Measurements from ENCODE around the gene DET1. TPM values are rescaled to one million over a fixed set of nuclear protein-coding genes. Genes with fewer than 3 reads are reported as not detected.

The DET1 gene
- total RNA-seq, 2 donors from 2014 or later = 1.9 to 3.6 TPM

DNA sequence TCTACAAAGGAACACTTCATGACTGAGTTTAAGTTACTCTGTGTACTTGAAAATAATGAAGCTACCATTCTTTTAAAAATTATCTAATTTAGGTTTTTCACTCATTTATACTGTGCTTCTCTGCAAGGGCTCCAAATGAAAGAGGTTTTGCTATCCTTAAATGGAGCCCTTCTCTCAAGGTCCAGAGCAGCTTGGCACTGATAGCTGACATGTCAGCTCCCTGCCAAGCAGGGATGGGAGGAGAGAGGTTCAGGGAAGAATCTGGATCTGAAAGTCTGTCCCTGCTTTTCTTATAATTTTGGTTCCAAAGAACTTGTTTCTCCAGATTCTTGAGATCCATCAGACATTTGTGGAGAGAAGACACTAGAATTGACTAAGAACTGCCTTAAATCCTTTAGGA is 39.9 kb downstream of the DET1 start:
- H3K4me1 Mint-ChIP-seq = no peaks in the 10 kb centered on the region
- no peak for DNase-seq
- no peak overlapping the region for H3K4me3 Mint-ChIP-seq
- H3K27me3 Mint-ChIP-seq = no peaks in the 10 kb centered on the region
- no peak for ATAC-seq
- no peaks in the 10 kb centered on the region for H3K9me3 ChIP-seq (ENCODE audit: control insufficient read depth, low read length, poor library complexity, severe bottlenecking)
- no peak overlapping the region for H3K27ac Mint-ChIP-seq
- H3K36me3 Mint-ChIP-seq (ENCODE audit: low read depth) = peaks cover 30% of the 10 kb centered on the region

DNA sequence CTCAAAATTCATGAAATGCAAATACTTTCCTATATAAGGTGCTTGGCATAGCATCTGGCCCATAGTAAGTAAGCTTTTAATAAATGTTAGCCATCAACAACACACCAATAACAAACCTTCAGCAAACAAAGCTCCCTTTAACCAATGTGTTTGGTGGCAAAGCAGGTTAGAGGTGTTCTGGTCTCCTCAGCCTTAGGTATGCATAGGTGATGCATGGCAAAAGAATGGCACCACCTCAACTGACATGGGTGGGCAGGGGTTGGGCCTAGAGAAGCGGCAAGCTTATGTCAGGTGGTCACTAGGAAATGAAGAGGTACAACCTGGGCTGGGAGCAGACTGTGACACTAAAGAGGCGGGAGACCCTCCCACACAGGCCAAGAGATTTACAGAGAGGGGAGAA is 40.8 kb downstream of the DET1 start:
- no peaks in the 10 kb centered on the region for H3K27me3 Mint-ChIP-seq
- no peak for DNase-seq
- no peak for ATAC-seq
- H3K4me3 Mint-ChIP-seq = no peak overlapping the region
- no peaks in the 10 kb centered on the region for H3K9me3 ChIP-seq (ENCODE audit: control insufficient read depth, low read length, poor library complexity, severe bottlenecking)
- peaks cover 23% of the 10 kb centered on the region for H3K36me3 Mint-ChIP-seq (ENCODE audit: low read depth)
- no peaks in the 10 kb centered on the region for H3K4me1 Mint-ChIP-seq
- H3K27ac Mint-ChIP-seq = no peak overlapping the region

DNA sequence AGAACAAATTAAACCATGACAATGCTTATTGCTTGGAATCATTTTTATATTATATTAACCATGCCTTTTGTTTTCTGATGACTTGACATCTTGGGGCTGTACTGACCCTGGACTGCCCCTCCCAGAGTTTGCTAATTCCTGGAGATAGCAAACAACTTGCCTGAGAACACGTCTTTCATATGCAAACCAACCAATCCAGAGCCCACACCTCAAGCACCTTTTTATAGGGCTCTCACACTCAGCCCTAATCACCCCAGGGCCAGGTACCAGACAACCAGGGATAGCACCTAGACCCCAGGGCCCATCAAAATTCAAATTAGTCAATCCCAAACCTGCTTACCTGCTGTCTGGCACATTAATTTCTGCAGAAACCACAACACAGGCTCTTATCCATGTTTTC is 42.0 kb downstream of the DET1 start:
- Mint-ChIP-seq H3K27ac (no peak overlapping the region), H3K27me3 (no peaks in the 10 kb centered on the region), H3K4me1 (no peaks in the 10 kb centered on the region), H3K36me3 (ENCODE audit: low read depth) (peaks cover 16% of the 10 kb centered on the region), H3K4me3 (no peak overlapping the region)
- DNase-seq (no peak), ATAC-seq (no peak)
- H3K9me3 ChIP-seq (ENCODE audit: control insufficient read depth, low read length, poor library complexity, severe bottlenecking) = no peaks in the 10 kb centered on the region

GRCh38 chr15:88498996-88499395 is 47.5 kb downstream of the DET1 start:
- Mint-ChIP-seq H3K27me3 (no peaks in the 10 kb centered on the region), H3K36me3 (ENCODE audit: low read depth) (peaks cover 3% of the 10 kb centered on the region), H3K27ac (no peak overlapping the region), H3K4me1 (peaks cover 3% of the 10 kb centered on the region), H3K4me3 (no peak overlapping the region)
- H3K9me3 ChIP-seq (ENCODE audit: control insufficient read depth, low read length, poor library complexity, severe bottlenecking) = no peaks in the 10 kb centered on the region
- DNase-seq = no peak
- no peak for ATAC-seq

GRCh38 chr15:88497109-88497765 is 49.2 kb downstream of the DET1 start:
- H3K27ac Mint-ChIP-seq = no peak overlapping the region
- no peak for ATAC-seq
- H3K4me1 Mint-ChIP-seq = peaks cover 3% of the 10 kb centered on the region
- peaks cover 3% of the 10 kb centered on the region for H3K36me3 Mint-ChIP-seq (ENCODE audit: low read depth)
- H3K9me3 ChIP-seq (ENCODE audit: control insufficient read depth, low read length, poor library complexity, severe bottlenecking) = no peaks in the 10 kb centered on the region
- DNase-seq = no peak
- no peak overlapping the region for H3K4me3 Mint-ChIP-seq
- H3K27me3 Mint-ChIP-seq = no peaks in the 10 kb centered on the region

DNA sequence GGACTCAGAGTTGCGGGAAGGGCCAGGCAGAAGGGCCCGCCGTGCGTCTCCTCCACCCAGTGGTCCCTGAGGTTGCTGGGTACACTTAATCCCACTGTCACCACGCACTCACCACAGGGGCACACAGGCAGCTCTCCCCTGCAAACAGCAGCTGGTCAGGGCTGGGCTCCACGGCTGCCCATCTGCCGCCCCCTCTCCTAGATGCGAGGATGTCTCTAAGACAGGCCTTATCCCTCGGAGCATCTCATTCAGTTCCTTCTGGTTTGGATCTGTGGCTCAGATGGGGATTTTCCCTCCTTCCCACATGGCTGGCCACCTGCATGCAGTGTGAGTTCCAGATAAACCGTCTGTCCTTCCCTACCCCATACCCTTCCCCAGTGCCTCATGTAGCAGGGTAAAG is 52.6 kb downstream of the DET1 start:
- Mint-ChIP-seq H3K36me3 (ENCODE audit: low read depth) (peaks cover 3% of the 10 kb centered on the region), H3K27me3 (no peaks in the 10 kb centered on the region), H3K4me3 (no peak overlapping the region), H3K4me1 (peaks cover 5% of the 10 kb centered on the region), H3K27ac (no peak overlapping the region)
- H3K9me3 ChIP-seq (ENCODE audit: control insufficient read depth, low read length, poor library complexity, severe bottlenecking) = no peaks in the 10 kb centered on the region
- ATAC-seq (no peak), DNase-seq (no peak)

DNA sequence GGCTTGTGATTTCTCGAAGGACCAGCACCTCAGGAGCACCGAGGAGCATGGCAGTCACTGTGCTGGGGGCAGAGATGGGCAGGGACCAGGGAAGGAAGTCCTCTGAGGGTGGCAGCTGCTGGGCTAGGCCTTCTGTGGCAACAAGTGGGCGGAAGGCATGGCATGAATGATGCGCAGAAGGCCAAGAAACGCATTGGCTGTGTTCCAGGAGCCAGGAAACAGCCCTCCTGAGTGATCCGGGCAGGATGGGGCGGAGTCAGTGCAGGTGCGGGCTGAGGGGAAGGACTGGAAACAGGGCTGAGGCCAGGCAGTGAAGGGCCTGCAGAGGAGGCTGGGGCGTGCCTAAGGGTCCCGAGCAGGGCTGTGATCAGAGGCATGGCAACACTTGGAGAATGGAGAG is 55.3 kb downstream of the DET1 start:
- no peaks in the 10 kb centered on the region for H3K9me3 ChIP-seq (ENCODE audit: control insufficient read depth, low read length, poor library complexity, severe bottlenecking)
- H3K4me1 Mint-ChIP-seq = peaks cover 9% of the 10 kb centered on the region
- H3K36me3 Mint-ChIP-seq (ENCODE audit: low read depth) = no peaks in the 10 kb centered on the region
- H3K27ac Mint-ChIP-seq = no peak overlapping the region
- no peak for DNase-seq
- H3K4me3 Mint-ChIP-seq = no peak overlapping the region
- H3K27me3 Mint-ChIP-seq = no peaks in the 10 kb centered on the region
- no peak for ATAC-seq

DNA sequence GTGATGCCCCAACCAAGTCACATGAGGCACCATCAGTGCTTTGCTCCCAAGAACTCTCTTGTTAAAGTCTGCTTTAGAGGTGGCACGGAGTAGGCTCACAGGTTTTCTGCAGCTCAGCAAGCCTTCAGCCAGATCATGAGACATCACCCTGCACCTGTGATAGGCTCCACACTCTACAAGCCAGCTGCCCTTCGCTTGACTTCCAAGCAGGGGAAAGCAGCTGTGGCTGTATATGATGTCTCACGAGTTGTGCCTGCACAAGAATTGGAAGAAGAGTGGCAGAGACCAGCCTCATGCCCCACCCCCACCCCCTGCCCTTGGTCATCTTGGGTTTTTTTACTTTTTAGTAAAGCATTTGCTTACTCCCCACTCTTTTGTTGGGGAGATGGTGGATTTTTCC is 56.4 kb downstream of the DET1 start:
- H3K27ac Mint-ChIP-seq = no peak overlapping the region
- peaks cover 9% of the 10 kb centered on the region for H3K4me1 Mint-ChIP-seq
- DNase-seq = no peak
- no peak for ATAC-seq
- no peaks in the 10 kb centered on the region for H3K36me3 Mint-ChIP-seq (ENCODE audit: low read depth)
- no peaks in the 10 kb centered on the region for H3K27me3 Mint-ChIP-seq
- H3K4me3 Mint-ChIP-seq = no peak overlapping the region
- H3K9me3 ChIP-seq (ENCODE audit: control insufficient read depth, low read length, poor library complexity, severe bottlenecking) = no peaks in the 10 kb centered on the region

- H3K4me1 Mint-ChIP-seq = peaks cover 9% of the 10 kb centered on the region
- no peaks in the 10 kb centered on the region for H3K27me3 Mint-ChIP-seq
- no peaks in the 10 kb centered on the region for H3K9me3 ChIP-seq (ENCODE audit: control insufficient read depth, low read length, poor library complexity, severe bottlenecking)
- no peak for DNase-seq
- no peak overlapping the region for H3K4me3 Mint-ChIP-seq
- ATAC-seq = no peak
- H3K36me3 Mint-ChIP-seq (ENCODE audit: low read depth) = no peaks in the 10 kb centered on the region
- H3K27ac Mint-ChIP-seq = no peak overlapping the region
Observed at GRCh38 chr15:88489321-88489720, 57.2 kb downstream of the DET1 start.

DNA sequence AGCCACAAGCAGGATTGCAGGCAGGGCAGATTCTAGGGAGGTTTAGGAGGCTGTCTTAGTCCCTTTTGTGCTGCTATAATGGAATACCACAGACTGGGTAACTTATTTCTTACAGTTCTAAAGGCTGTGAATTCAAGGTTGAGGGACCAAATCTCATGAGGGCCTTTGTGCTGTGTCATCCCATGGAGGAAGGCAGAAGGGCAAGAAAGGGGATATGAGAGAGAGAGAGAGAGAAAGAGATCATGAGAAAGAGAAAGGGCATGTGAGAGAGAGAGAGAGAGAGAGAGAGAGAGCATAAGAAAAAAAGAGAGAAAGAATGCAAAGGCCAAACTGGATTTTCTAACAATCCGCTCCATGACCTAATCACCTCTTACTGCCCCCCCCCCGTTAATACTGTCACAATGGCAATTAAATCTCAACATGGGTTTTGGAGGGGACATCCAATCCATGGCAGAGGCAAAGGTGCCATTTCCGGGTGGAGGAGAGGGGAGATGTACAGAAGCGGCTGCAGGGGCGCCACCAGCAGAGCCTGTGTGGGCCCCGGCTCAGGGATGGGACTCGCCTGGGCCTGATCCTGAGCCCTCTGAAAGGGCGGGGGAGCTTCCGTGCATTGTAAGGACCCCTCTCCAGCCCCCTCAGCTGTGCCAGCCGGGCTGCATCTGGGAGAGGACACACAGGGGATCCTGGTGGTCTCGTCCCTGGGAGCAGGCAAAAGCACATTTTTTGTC is 58.5 kb downstream of the DET1 start:
- H3K4me3 Mint-ChIP-seq = no peak overlapping the region
- H3K4me1 Mint-ChIP-seq = peaks cover 11% of the 10 kb centered on the region
- H3K27me3 Mint-ChIP-seq = no peaks in the 10 kb centered on the region
- H3K9me3 ChIP-seq (ENCODE audit: control insufficient read depth, low read length, poor library complexity, severe bottlenecking) = no peaks in the 10 kb centered on the region
- no peak for DNase-seq
- no peak overlapping the region for H3K27ac Mint-ChIP-seq
- H3K36me3 Mint-ChIP-seq (ENCODE audit: low read depth) = no peaks in the 10 kb centered on the region
- ATAC-seq = no peak

DNA sequence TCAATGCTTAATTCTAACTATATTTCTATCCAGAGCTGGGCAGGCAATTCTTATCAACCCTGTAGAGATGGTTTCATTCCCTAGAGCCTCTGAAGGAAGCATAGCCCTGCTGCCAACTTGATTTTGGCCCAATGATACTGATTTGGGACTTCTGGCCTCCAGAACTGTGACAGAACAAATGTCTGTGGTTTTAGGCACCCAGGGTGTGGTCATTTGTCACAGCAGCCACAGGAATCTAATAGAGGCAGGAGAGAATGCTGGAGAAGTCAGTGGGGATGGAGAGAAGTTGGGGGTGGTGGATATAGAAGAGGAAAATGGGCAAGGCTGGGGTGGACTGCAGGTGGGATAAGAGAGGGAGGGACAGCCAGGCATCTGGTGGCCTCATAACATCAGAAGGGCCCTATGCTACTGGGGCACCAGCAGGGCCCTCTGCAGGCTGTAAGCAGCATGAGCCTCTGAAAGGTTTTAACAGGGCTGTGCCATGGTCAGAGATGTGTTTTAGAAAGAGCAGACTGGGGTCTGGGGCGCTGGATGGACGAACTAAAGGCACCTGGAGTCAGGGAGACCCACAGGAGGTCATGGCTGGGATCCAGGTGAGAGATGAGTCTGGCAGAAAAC is 59.2 kb downstream of the DET1 start:
- H3K27me3 Mint-ChIP-seq = no peaks in the 10 kb centered on the region
- no peak for ATAC-seq
- H3K9me3 ChIP-seq (ENCODE audit: control insufficient read depth, low read length, poor library complexity, severe bottlenecking) = no peaks in the 10 kb centered on the region
- H3K36me3 Mint-ChIP-seq (ENCODE audit: low read depth) = no peaks in the 10 kb centered on the region
- no peak overlapping the region for H3K4me3 Mint-ChIP-seq
- no peak overlapping the region for H3K27ac Mint-ChIP-seq
- no peak for DNase-seq
- H3K4me1 Mint-ChIP-seq = peaks cover 12% of the 10 kb centered on the region

- no peak for DNase-seq
- H3K27me3 Mint-ChIP-seq = no peaks in the 10 kb centered on the region
Observed at GRCh38 chr15:88484682-88485331, 61.7 kb downstream of the DET1 start.

GRCh38 chr15:88482263-88482662 is 64.2 kb downstream of the DET1 start:
- Mint-ChIP-seq H3K36me3 (ENCODE audit: low read depth) (peaks cover 4% of the 10 kb centered on the region), H3K4me3 (no peak overlapping the region), H3K27me3 (no peaks in the 10 kb centered on the region), H3K4me1 (peaks cover 7% of the 10 kb centered on the region), H3K27ac (no peak overlapping the region)
- no peak for DNase-seq
- H3K9me3 ChIP-seq (ENCODE audit: control insufficient read depth, low read length, poor library complexity, severe bottlenecking) = no peaks in the 10 kb centered on the region
- no peak for ATAC-seq

More at GRCh38 chr15:88484682-88485331, 61.7 kb downstream of the DET1 start:
- peaks cover 12% of the 10 kb centered on the region for H3K4me1 Mint-ChIP-seq
- ATAC-seq = no peak
- no peaks in the 10 kb centered on the region for H3K9me3 ChIP-seq (ENCODE audit: control insufficient read depth, low read length, poor library complexity, severe bottlenecking)
- H3K4me3 Mint-ChIP-seq = no peak overlapping the region
- no peaks in the 10 kb centered on the region for H3K36me3 Mint-ChIP-seq (ENCODE audit: low read depth)
- H3K27ac Mint-ChIP-seq = no peak overlapping the region
